GM21360 (cell line): ENCODE results near the gene ALKBH8.
A peak's percentile ranks its signal among the peaks of the same experiment; 100 is the strongest.
"Not testable (repeated sequence)": the region's sequence is repeated elsewhere in the genome, so short reads cannot be mapped to it uniquely, and the experiment has no call there.

Experiments used
- ATAC-seq: cut with Tn5 transposase; IDR thresholded peaks from one replicate; pipeline ENCODE4 v1.9.1; 2021; ENCODE audit warnings: mild to moderate bottlenecking, moderate library complexity; ENCODE audit not compliant: unreplicated experiment

The ALKBH8 gene

GRCh38 chr11:107508201-107508857, 57.2 kb downstream of the ALKBH8 start:
- no peak for ATAC-seq

- ATAC-seq = no peak
Measured at GRCh38 chr11:107505647-107506225, 59.8 kb downstream of the ALKBH8 start.

DNA sequence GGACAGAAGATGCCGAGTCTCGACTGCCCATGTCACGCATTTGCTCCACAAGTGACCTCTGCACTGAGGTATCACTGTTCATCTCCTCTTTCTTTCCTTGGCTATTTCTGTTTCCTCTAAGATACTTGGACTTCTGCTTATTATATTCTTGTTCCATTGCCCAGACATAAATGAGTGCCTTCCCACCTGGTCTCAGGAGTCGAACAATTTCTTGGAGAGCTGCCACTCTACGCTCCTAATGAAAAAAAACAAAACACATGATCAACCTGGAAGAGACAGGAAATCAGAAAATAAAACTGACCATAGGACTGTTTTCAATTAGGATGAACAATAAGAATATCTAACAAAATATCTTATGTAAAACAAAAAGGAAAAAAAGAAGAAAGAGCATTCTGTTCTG, 60.6 kb downstream of the ALKBH8 start:
- no peak for ATAC-seq

DNA sequence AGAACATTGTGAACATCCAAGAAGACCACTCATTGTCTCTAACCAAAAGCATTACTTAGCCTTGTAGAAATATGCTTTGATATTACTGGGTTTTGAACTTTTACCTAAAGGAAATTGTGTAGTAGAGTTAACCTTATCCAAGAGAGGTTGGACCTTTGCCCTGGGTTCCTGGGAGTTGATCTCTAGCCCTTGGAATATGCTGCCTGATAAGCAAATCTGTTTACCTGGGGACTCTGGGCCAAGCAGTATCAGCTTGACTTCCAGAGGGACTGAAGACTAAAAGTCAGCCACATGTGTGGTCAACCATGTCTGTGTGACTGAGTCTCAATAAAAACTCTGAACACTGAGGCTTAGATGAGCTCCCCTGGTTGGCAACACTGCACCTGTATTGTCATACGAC, 63.8 kb downstream of the ALKBH8 start:
- ATAC-seq = no peak

DNA sequence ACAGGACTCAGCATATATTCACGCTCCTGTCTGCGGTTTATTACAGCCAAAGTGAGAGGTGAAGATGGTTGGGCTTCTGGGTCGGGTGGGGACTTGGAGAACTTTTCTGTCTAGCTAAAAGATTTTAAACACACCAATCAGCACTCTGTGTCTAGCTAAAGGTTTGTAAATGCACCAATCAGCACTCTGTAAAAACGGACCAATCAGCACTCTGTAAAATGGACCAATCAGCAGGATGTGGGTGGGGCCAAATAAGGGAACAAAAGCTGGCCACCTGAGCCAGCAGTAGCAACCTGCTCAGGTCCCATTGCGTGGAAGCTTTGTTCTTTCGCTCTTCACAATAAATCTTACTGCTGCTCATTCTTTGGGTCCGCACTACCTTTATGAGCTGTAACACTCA, 68.2 kb downstream of the ALKBH8 start:
- ATAC-seq = not testable (repeated sequence)

GRCh38 chr11:107496011-107496410, 69.5 kb downstream of the ALKBH8 start:
- ATAC-seq = no peak

DNA sequence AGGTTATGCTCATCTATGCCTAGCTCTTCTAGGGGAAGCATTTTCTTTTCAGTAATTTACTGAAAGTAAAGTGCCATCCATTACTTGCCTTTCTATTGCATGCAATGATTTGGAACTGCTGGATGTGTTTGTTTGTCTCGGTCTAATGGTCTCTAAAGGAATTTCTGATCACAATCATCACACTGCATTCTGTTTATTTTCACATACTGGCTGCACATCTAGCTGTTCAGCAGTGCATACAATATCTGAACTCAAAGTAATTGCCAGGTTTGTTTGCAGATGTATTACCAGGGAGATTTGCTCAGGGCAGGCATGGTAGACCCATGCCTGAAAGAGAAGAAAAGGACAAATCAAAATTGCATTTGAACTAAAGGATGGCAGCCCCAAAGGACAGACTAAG, 71.5 kb downstream of the ALKBH8 start:
- ATAC-seq = no peak

DNA sequence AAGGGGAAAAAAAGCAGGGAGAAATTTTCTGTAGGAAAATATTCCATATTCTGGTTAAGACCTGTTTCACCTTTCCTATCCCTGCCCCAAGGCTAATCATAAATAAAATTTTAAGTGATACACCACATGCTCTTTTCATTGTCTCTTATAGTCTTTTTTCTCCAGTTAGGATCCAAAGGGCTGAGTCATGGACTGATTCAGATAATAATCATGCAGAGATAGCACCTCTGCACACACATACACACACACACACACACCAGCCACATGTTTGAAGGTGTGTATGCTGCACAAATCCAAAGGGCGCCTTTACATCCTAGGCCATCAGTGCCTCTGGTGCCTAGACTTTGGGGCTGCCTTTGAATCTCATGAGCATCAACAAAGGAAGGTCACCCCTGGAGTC, 72.4 kb downstream of the ALKBH8 start:
- no peak for ATAC-seq

- no peak for ATAC-seq
Measured at GRCh38 chr11:107490836-107491235, 74.7 kb downstream of the ALKBH8 start.

- no peak for ATAC-seq
Measured at GRCh38 chr11:107482234-107482633, 83.3 kb downstream of the ALKBH8 start.

DNA sequence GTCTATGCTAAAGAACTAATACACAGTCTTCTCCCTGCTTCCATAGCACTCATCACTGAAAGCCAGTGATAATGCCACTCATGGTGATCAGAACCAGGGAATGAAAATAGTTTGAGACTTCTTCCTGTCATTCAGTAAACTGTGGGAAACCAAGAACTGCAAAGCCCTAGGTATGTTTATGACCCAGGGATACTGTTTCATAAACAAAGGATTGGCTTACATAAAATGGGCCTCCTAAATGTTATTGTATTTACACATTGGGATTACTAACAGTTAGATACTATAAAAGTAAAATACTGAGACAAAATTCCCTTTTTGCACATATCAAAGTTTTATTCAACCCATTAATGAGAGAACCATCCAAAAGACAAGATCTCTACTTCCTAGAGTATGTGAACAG, 86.6 kb downstream of the ALKBH8 start:
- ATAC-seq = no peak

DNA sequence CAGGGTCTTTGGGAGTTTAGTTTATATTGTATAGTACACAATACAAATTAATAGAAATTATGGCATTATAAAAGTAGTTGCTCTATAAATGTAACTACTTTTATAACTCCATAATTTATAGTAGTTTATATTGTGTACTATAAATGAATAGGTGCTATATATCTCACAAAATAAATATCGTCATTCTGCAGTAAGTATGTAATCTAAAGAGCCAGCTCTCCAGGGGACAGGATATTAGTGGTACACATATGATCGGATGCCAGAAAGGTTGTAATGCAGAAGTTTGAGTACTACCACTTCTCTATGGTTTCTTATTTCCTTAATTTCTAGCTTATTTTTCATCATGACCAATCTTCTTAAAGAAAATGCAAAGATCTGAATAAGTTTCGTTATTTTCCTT, 87.7 kb downstream of the ALKBH8 start:
- ATAC-seq = no peak

GRCh38 chr11:107473792-107474191, 91.7 kb downstream of the ALKBH8 start:
- no peak for ATAC-seq

- no peak for ATAC-seq
Measured at GRCh38 chr11:107472966-107473365, 92.6 kb downstream of the ALKBH8 start.

GRCh38 chr11:107468596-107468995, 96.9 kb downstream of the ALKBH8 start:
- no peak for ATAC-seq

DNA sequence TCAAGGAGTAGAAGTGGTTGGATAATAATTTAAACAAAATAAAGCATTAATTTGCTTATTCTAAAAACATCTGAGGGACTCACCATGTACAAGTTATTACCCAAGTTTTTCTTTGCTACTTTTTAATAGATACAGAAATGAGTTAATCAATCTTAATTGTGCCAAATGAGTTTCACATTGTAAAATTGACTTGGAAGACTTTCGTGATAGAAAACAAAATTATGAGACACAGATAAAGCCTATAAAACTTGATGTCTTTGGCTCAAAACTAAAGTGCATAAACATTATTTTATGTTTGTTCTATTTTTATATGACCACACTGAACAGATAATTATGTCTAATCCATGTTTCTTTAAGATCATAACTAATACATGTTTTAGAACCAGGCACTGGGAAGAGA, 97.8 kb downstream of the ALKBH8 start:
- ATAC-seq = no peak

GRCh38 chr11:107466275-107466866, 99.2 kb downstream of the ALKBH8 start:
- not testable (repeated sequence) for ATAC-seq

- peak; percentile 96 for ATAC-seq
Measured at GRCh38 chr11:107457558-107458271, 107.8 kb downstream of the ALKBH8 start, which contains the start of gene CWF19L2. Gene CWF19L2 (minus strand): TSS chr11:107457825. CDS start chr11:107457816, 9 bp downstream.

- peak; percentile 43 for ATAC-seq
Measured at GRCh38 chr11:107457205-107457557, 108.4 kb downstream of the ALKBH8 start.

GRCh38 chr11:107453594-107454286, 111.8 kb downstream of the ALKBH8 start:
- no peak for ATAC-seq
